K562 (cell line): ENCODE results near the gene LIX1L. TPM values are rescaled to one million over a fixed set of nuclear protein-coding genes. Genes with fewer than 3 reads are reported as not detected.

ENCODE experiments used
- ATAC-seq: fragments of 200-7000 bp; cut with Tn5 transposase; 3 replicates; pipeline ENCODE4 v1.9.1; 2020; ENCODE audit warnings: moderate library complexity
- BruUV-seq: library from RNA; stranded (reverse); fragments of 400-500 nt; replicated peaks from 2 replicates; lab custom pipeline; 2021; lab: Mats Ljungman, UMichigan
- CTCF ChIA-PET: fragments of 300-600 bp; formaldehyde crosslinking; extraction: SDS; loops from one replicate; lab custom pipeline; 2021; ENCODE audit warnings: low intra/inter-chr PET ratio; lab: Yijun Ruan, JAX
- POLR2A ChIA-PET: fragments of 300-600, 350-650 bp; sonication (Branson Sonifier 250); formaldehyde crosslinking; extraction: SDS; loops from one replicate; lab custom pipeline; 2021; ENCODE audit warnings: antibody characterized with exemption, inconsistent platforms; lab: Yijun Ruan, JAX
- DNase-seq, 4 experiments: peaks; one replicate each; pipeline versions ENCODE4 v3.0.0 to v3.0.0-alpha.2; 2011 to 2018; ENCODE audit warnings: low spot score in 3 of 4, mixed read lengths in 3 of 4; ENCODE audit errors: extremely low read depth in 1 of 4
- FAIRE-seq: peaks from 2 replicates; lab custom pipeline; 2011; peaks lifted over from hg19 to GRCh38; lab: Jason Lieb, UNC
- H2AFZ ChIP-seq: 2 replicates; pipeline ENCODE4 v1.6.0; 2011; ENCODE audit warnings: low read depth, low read length, control low read depth, inconsistent platforms
- H3K27ac ChIP-seq: fragments of 200-600 bp; 3 replicates; pipeline ENCODE4 v1.8.0; 2011; ENCODE audit warnings: low read depth, mild to moderate bottlenecking, control low read depth, inconsistent platforms, low read length, moderate library complexity, mixed read lengths; ENCODE audit errors: extremely low read depth
- H3K27me3 ChIP-seq, 2 experiments: fragments of 300-600 bp in 1 of 2; 2 replicates in 1 of 2; 3 replicates in 1 of 2; pipeline versions ENCODE4 v1.6.0 to v1.8.0; 2011; ENCODE audit warnings: inconsistent platforms in 2 of 2, low read length in 2 of 2, mild to moderate bottlenecking in 1 of 2, mixed read lengths in 1 of 2, moderate library complexity in 1 of 2; ENCODE audit not compliant: control insufficient read depth in 2 of 2, insufficient read depth in 2 of 2
- H3K36me3 ChIP-seq: fragments of 300-600 bp; 3 replicates; pipeline ENCODE4 v1.8.0; 2011; ENCODE audit warnings: mild to moderate bottlenecking, low read length, inconsistent platforms; ENCODE audit not compliant: control insufficient read depth, insufficient read depth
- H3K4me1 ChIP-seq, 2 experiments: fragments of 200-600 bp in 1 of 2; replicated peaks in 1 of 2; 2 replicates in 1 of 2; 3 replicates in 1 of 2; pipeline versions ENCODE4 v1.5.1 to v1.8.0; 2011; ENCODE audit warnings: inconsistent platforms in 2 of 2, low read length in 2 of 2, mild to moderate bottlenecking in 1 of 2, mixed read lengths in 1 of 2, moderate library complexity in 1 of 2; ENCODE audit not compliant: control insufficient read depth in 2 of 2, insufficient read depth in 2 of 2
- H3K4me2 ChIP-seq: 2 replicates; pipeline ENCODE4 v1.6.1; 2011; ENCODE audit warnings: low read length, control low read depth, inconsistent platforms, mixed read lengths; ENCODE audit not compliant: insufficient read depth
- H3K4me3 ChIP-seq: fragments of 200-600 bp; sonication (generic), shearing (Covaris generic); 2 replicates; pipeline ENCODE4 v1.5.1; 2016; ENCODE audit warnings: control low read depth, inconsistent platforms
- H3K79me2 ChIP-seq: fragments of 200-600 bp; 3 replicates; pipeline ENCODE4 v1.8.0; 2011; ENCODE audit warnings: low read length, inconsistent platforms; ENCODE audit not compliant: control insufficient read depth, insufficient read depth
- H3K9ac ChIP-seq, 2 experiments: 2 replicates each; pipeline versions ENCODE4 v1.6.0 to v1.6.1; 2011; ENCODE audit warnings: low read depth in 2 of 2, low read length in 2 of 2, control low read depth in 1 of 2, inconsistent platforms in 1 of 2, mild to moderate bottlenecking in 1 of 2, mixed read lengths in 1 of 2; ENCODE audit not compliant: insufficient read depth in 1 of 2
- H3K9me1 ChIP-seq: one replicate; pipeline ENCODE4 v1.6.0; 2011; ENCODE audit warnings: inconsistent platforms, mild to moderate bottlenecking, low read length, moderate library complexity; ENCODE audit not compliant: control insufficient read depth, insufficient read depth
- H3K9me3 ChIP-seq: replicated peaks from 2 replicates; pipeline ENCODE4 v1.5.1; 2011; ENCODE audit warnings: low read depth, low read length, inconsistent platforms; ENCODE audit not compliant: control insufficient read depth, insufficient read depth
- H4K20me1 ChIP-seq: replicated peaks from 2 replicates; pipeline ENCODE4 v1.6.1; 2011; ENCODE audit warnings: low read length, inconsistent platforms, mixed read lengths; ENCODE audit not compliant: control insufficient read depth, insufficient read depth
- E2F6 ChIP-seq, 2 experiments: IDR thresholded peaks; 2 replicates each; pipeline ENCODE4 v1.6.1; 2011; ENCODE audit warnings: borderline replicate concordance in 1 of 2, control low read depth in 1 of 2, low read depth in 1 of 2, low read length in 1 of 2, mild to moderate bottlenecking in 1 of 2, mixed read lengths in 1 of 2, moderate library complexity in 1 of 2; ENCODE audit not compliant: insufficient read depth in 1 of 2, insufficient read length in 1 of 2, poor library complexity in 1 of 2, severe bottlenecking in 1 of 2; ENCODE audit errors: extremely low read depth in 1 of 2
- EP400 ChIP-seq: fragments of 450-650 bp; IDR thresholded peaks from 2 replicates; pipeline ENCODE4 v1.6.1; 2017; ENCODE audit warnings: antibody characterized with exemption, mild to moderate bottlenecking, moderate library complexity
- GATAD2B ChIP-seq: fragments of 450-650 bp; IDR thresholded peaks from 2 replicates; pipeline ENCODE4 v1.6.1; 2017; ENCODE audit warnings: mild to moderate bottlenecking, borderline replicate concordance
- HNRNPH1 ChIP-seq: fragments of 200-400 bp; formaldehyde crosslinking; optimal IDR thresholded peaks from 2 replicates; pipeline ENCODE3; 2017; ENCODE audit warnings: low read depth, mild to moderate bottlenecking, low read length, moderate library complexity
- HOMEZ ChIP-seq: fragments of 250-450 bp; sonication (Bioruptor Pico); IDR thresholded peaks from 2 replicates; pipeline ENCODE4 v1.4.0; 2020; ENCODE audit warnings: mild to moderate bottlenecking, moderate library complexity
- RBM15 ChIP-seq: fragments of 200-400 bp; formaldehyde crosslinking; IDR thresholded peaks from 2 replicates; pipeline ENCODE4 v1.6.1; 2018; ENCODE audit warnings: mild to moderate bottlenecking, low read length, moderate library complexity; ENCODE audit not compliant: insufficient read depth
- SRSF3 ChIP-seq: fragments of 200-400 bp; formaldehyde crosslinking; IDR thresholded peaks from 2 replicates; pipeline ENCODE4 v1.6.1; 2016; ENCODE audit warnings: mild to moderate bottlenecking, low read length, moderate library complexity; ENCODE audit not compliant: insufficient read depth
- TEAD4 ChIP-seq, 2 experiments: sonication (generic) in 1 of 2; formaldehyde crosslinking in 1 of 2; IDR thresholded peaks; 2 replicates each; pipeline versions ENCODE4 v1.6.1 to v1.8.0; 2012 to 2022; ENCODE audit warnings: borderline replicate concordance in 1 of 2, inconsistent platforms in 1 of 2, low read length in 1 of 2, mild to moderate bottlenecking in 1 of 2, missing genetic modification reagents in 1 of 2
- ZBTB17 ChIP-seq: fragments of 450-650 bp; formaldehyde crosslinking; IDR thresholded peaks from 2 replicates; pipeline ENCODE4 v1.4.0; 2020; ENCODE audit warnings: mild to moderate bottlenecking
- ZZZ3 ChIP-seq: fragments of 450-650 bp; IDR thresholded peaks from 2 replicates; pipeline ENCODE4 v1.6.1; 2016; ENCODE audit warnings: antibody characterized with exemption, mild to moderate bottlenecking, moderate library complexity
- in situ Hi-C: fragments of 300-500 bp; cut with MboI; formaldehyde crosslinking; loops from 4 replicates; pipeline ENCODE4 v1.15.0; 2018; ENCODE audit warnings: inconsistent platforms, mixed read lengths
- intact Hi-C: fragments of 100-400 bp; cut with micrococcal nuclease; formaldehyde crosslinking; loops from 2 replicates; pipeline ENCODE4 v1.14.2; 2022
- polyA plus RNA-seq, 8 experiments: library from polyadenylated mRNA; depleted of rRNA in 4 of 8; stranded (reverse) in 5 of 8; unstranded in 3 of 8; fragments of >200 nt; fragmentation: Nextera tagmentation in 2 of 8; fragmentation: Illumina TruSeq in 1 of 8; extraction: Ambion mirVana in 2 of 8; extraction: Trizol in 1 of 8; gene quantifications; 2 replicates each; pipeline versions ENCODE4 v1.2.1 to v1.2.3, GENCODE V29; 2011 to 2014; ENCODE audit warnings: inconsistent platforms in 1 of 8, missing spikeins in 1 of 8
- total RNA-seq, 7 experiments: library from RNA; depleted of rRNA in 6 of 7; stranded (reverse); fragments of >200 nt in 6 of 7; fragmentation: Illumina TruSeq in 2 of 7; extraction: Trizol in 2 of 7; gene quantifications; 2 replicates each; pipeline versions ENCODE4 v1.2.1 to v1.2.3, GENCODE V29; 2011 to 2021; ENCODE audit warnings: low replicate concordance in 1 of 7

The LIX1L gene
- total and polyA plus RNA-seq, 9 of the 15 experiments (the other 6 are each of a cell fraction or from before 2014, with no cell fraction given) = 4.6 to 26.5 (median 12.5) TPM

- POLR2A ChIA-PET = interaction anchor here (0.9 to 2.7 kb wide), 6 partner anchors 15 to 99 kb away, joined by 5 to 18 read pairs (median 13); partner anchors contain the start of gene RBM8A
- TF ChIP-seq RBM15 (no peak), SRSF3 (no peak), E2F6 (IDR thresholded peaks at IDR 0.05; ENCODE audit: borderline replicate concordance in 1 of 2, extremely low read depth in 1 of 2, insufficient read depth in 1 of 2, insufficient read length in 1 of 2, low read depth in 1 of 2, low read length in 1 of 2, poor library complexity in 1 of 2, severe bottlenecking in 1 of 2) (no peak), EP400 (no peak), GATAD2B (no peak), HNRNPH1 (no peak), TEAD4 (IDR thresholded peaks at IDR 0.05; ENCODE audit: low read length) (no peak), TEAD4 (CRISPR knock-in tag; IDR thresholded peaks at IDR 0.05; ENCODE audit: borderline replicate concordance) (no peak), ZZZ3 (no peak), ZBTB17 (no peak), HOMEZ (CRISPR knock-in tag) (no peak)
- TF ChIP-seq, all 486 proteins: peak for 0
- peak overlapping the region; percentile 92; the same call in 1 of the 2 replicates for H2AFZ ChIP-seq
- H3K79me2 ChIP-seq = peaks cover 37% of the 10 kb centered on the region
- CTCF ChIA-PET = no interaction called here
- in situ Hi-C loops = no loop called here
- H3K9ac ChIP-seq = no peak overlapping the region
- H3K4me3 ChIP-seq = no peak overlapping the region
- BruUV-seq = no TSS peak
- ATAC-seq = no peak
- intact Hi-C loops = no loop called here
- no peak overlapping the region for H3K27ac ChIP-seq
- no peaks in the 10 kb centered on the region for H3K9me1 ChIP-seq
- H3K4me1 ChIP-seq = peaks cover 35 to 37% of the 10 kb centered on the region in 2 experiments; a peak in 4 of 5 replicates
- H3K4me2 ChIP-seq = no peak overlapping the region
- no peak for DNase-seq
- no peaks in the 10 kb centered on the region for H3K36me3 ChIP-seq
- no peak for FAIRE-seq
- H3K27me3 ChIP-seq = no peaks in the 10 kb centered on the region; a peak in 1 of 5 replicates
- H3K9me3 ChIP-seq = no peaks in the 10 kb centered on the region
- H4K20me1 ChIP-seq = no peaks in the 10 kb centered on the region
Measured at GRCh38 chr1:145958734-145959133, 917 bp upstream of the LIX1L start.
